ENCODE data around the gene TNFSF13.
A peak's percentile ranks its signal among the peaks of the same experiment; 100 is the strongest.

TNFSF13 gene

GRCh38 chr17:7553356-7553755, 5.2 kb upstream of the TNFSF13 start:
- DNase-seq: no peak

GRCh38 chr17:7555320-7555948, 3.1 kb upstream of the TNFSF13 start:
- no peak for DNase-seq

- no peak for DNase-seq
Measured at GRCh38 chr17:7556627-7557026, 1.9 kb upstream of the TNFSF13 start.

GRCh38 chr17:7557147-7557764, 1.3 kb upstream of the TNFSF13 start:
- DNase-seq: no peak

GRCh38 chr17:7557775-7558543, 591 bp upstream of the TNFSF13 start:
- DNase-seq: no peak

GRCh38 chr17:7559320-7560171, 996 bp downstream of the TNFSF13 start:
- no peak for DNase-seq

GRCh38 chr17:7560172-7561027, 1.9 kb downstream of the TNFSF13 start:
- DNase-seq: peak; percentile 23

- DNase-seq: peak; percentile 72
Measured at GRCh38 chr17:7561028-7561575, 2.6 kb downstream of the TNFSF13 start.

GRCh38 chr17:7561589-7562207, 3.1 kb downstream of the TNFSF13 start, which contains the start of gene SENP3:
TSS of gene SENP3 (plus strand) at chr17:7561919. CDS start at chr17:7563077, 1,158 bp downstream.
- peak; percentile 83 for DNase-seq

- DNase-seq: no peak
Measured at GRCh38 chr17:7562208-7562605, 3.7 kb downstream of the TNFSF13 start.

- DNase-seq: no peak
Measured at GRCh38 chr17:7563115-7563869, 4.7 kb downstream of the TNFSF13 start.

- no peak for DNase-seq
Measured at GRCh38 chr17:7569571-7569970, 11.0 kb downstream of the TNFSF13 start.

- DNase-seq: no peak
Measured at GRCh38 chr17:7570351-7570750, 11.8 kb downstream of the TNFSF13 start.

- DNase-seq: no peak
Measured at GRCh38 chr17:7572338-7572587, 13.7 kb downstream of the TNFSF13 start.

- peak; percentile 99 for DNase-seq
Measured at GRCh38 chr17:7572588-7573323, 14.2 kb downstream of the TNFSF13 start.

- DNase-seq: peak; percentile 85
Measured at GRCh38 chr17:7573324-7574080, 15.0 kb downstream of the TNFSF13 start.

- no peak for DNase-seq
Measured at GRCh38 chr17:7574176-7574953, 15.8 kb downstream of the TNFSF13 start.

- DNase-seq: no peak
Measured at GRCh38 chr17:7575481-7575883, 16.9 kb downstream of the TNFSF13 start.
